Stomach (tissue), 9 donors: Measurements from ENCODE around the gene SGMS1. TPM values are rescaled to one million over a fixed set of nuclear protein-coding genes. Genes with fewer than 3 reads are reported as not detected.

ENCODE experiments used
- DNase-seq, 2 donors: peaks; one replicate each; pipeline versions ENCODE4 v3.0.0 to v3.0.0-alpha.2; 2013 to 2019
- H3K27ac ChIP-seq, 5 donors: fragments of 200-600 bp in 4 of 5; sonication (generic) in 4 of 5; one replicate each; pipeline ENCODE4 v1.5.1; 2013 to 2019; ENCODE audit warnings: mild to moderate bottlenecking in 1 of 5, moderate library complexity in 1 of 5
- H3K27me3 ChIP-seq, 3 donors: fragments of 200-600 bp; sonication (generic); one replicate each; pipeline ENCODE4 v1.5.1; 2017 to 2019; ENCODE audit warnings: mixed run types in 1 of 3
- H3K36me3 ChIP-seq, 4 donors: fragments of 200-600 bp; sonication (generic); 1 replicate in 3 of 4; 2 replicates in 1 of 4; pipeline ENCODE4 v1.5.1; 2016 to 2019
- H3K4me1 ChIP-seq, 4 donors: fragments of 200-600 bp; sonication (generic); one replicate each; pipeline ENCODE4 v1.5.1; 2016 to 2019
- H3K4me3 ChIP-seq, 4 donors: fragments of 200-600 bp; sonication (generic) in 3 of 4; one replicate each; pipeline ENCODE4 v1.5.1; 2016 to 2019; ENCODE audit warnings: mild to moderate bottlenecking in 1 of 4
- H3K9me3 ChIP-seq, 4 donors: fragments of 200-600 bp; sonication (generic); one replicate each; pipeline ENCODE4 v1.5.1; 2016 to 2019
- CTCF ChIP-seq, 7 experiments: fragments of 450-650 bp in 4 of 7; fragments of 200-600 bp in 3 of 7; sonication (generic) in 3 of 7; IDR thresholded peaks; one replicate each; pipeline ENCODE4 v1.5.1; 2016 to 2019; ENCODE audit warnings: antibody characterized with exemption in 7 of 7, control low read depth in 2 of 7, mild to moderate bottlenecking in 1 of 7
- EP300 ChIP-seq: sonication (generic); formaldehyde crosslinking; IDR thresholded peaks from one replicate; pipeline ENCODE4 v1.6.1; 2017; ENCODE audit warnings: antibody characterized with exemption
- POLR2A ChIP-seq, 4 donors: fragments of 450-650 bp; IDR thresholded peaks; one replicate each; pipeline ENCODE4 v1.6.1; 2016; ENCODE audit warnings: antibody characterized with exemption in 4 of 4, control low read depth in 2 of 4, mild to moderate bottlenecking in 1 of 4, moderate library complexity in 1 of 4
- POLR2AphosphoS5 ChIP-seq, 3 donors: sonication (generic); formaldehyde crosslinking; IDR thresholded peaks; one replicate each; pipeline ENCODE4 v1.6.1; 2016; ENCODE audit warnings: antibody characterized with exemption in 3 of 3
- WGBS, 5 donors: extraction: QIAGEN DNeasy Blood & Tissue Kit in 3 of 5; methylation state at CpG; one replicate each; pipeline versions ENCODE4 v1.1.5 to v1.1.7; 2013 to 2018; 5-methylcytosine and 5-hydroxymethylcytosine counted together
- intact Hi-C: fragments of 100-400 bp; cut with DNase I; formaldehyde crosslinking; loops from one replicate; pipeline ENCODE4 v1.15.1; 2023; ENCODE audit warnings: low total_unique reads
- polyA plus RNA-seq, 3 donors: library from polyadenylated mRNA; stranded (reverse); fragments of 200-250 nt; gene quantifications; one replicate each; pipeline ENCODE4 v1.2.3, GENCODE V29; 2013
- total RNA-seq, 5 donors: library from RNA; depleted of rRNA; stranded (reverse); fragments of >200 nt; gene quantifications; one replicate each; pipeline versions ENCODE4 v1.1.0 to v1.2.3, GENCODE V29; 2014 to 2016
- donor health status: healthy with polysubstance abuse.
- donor health status: Bipolar disorder and iron deficiency.
- donor health status: healthy.

The SGMS1 gene
- total and polyA plus RNA-seq, 8 donors, result 6.2 to 229 (median 49.6) TPM

GRCh38 chr10:50407076-50407801, 216.5 kb downstream of the SGMS1 start:
- 89 to 96% (median 94%) methylated on average over 7 of the region's 7 CpGs for WGBS, 5 donors
- no peak overlapping the region for H3K4me3 ChIP-seq
- peaks cover 0 to 45% (median 4%) of the 10 kb centered on the region in 4 donors for H3K4me1 ChIP-seq
- H3K27ac ChIP-seq, result no peak overlapping the region
- DNase-seq, result no peak
- intact Hi-C loops, result no loop called here
- TF ChIP-seq EP300 (no peak), POLR2AphosphoS5 (IDR thresholded peaks at IDR 0.05) (no peak), CTCF (IDR thresholded peaks at IDR 0.05) (no peak), POLR2A (IDR thresholded peaks at IDR 0.05) (no peak)
- H3K36me3 ChIP-seq, result no peaks in the 10 kb centered on the region
- H3K27me3 ChIP-seq, result no peaks in the 10 kb centered on the region
- no peaks in the 10 kb centered on the region for H3K9me3 ChIP-seq

- no peaks in the 10 kb centered on the region for H3K9me3 ChIP-seq
- no peaks in the 10 kb centered on the region for H3K27me3 ChIP-seq
- intact Hi-C loops, result no loop called here
- TF ChIP-seq POLR2AphosphoS5 (IDR thresholded peaks at IDR 0.05) (no peak), CTCF (IDR thresholded peaks at IDR 0.05) (no peak)
- 96 to 100% (median 100%) methylated on average over 2 of the region's 2 CpGs for WGBS, 5 donors
- H3K36me3 ChIP-seq, result no peaks in the 10 kb centered on the region
- DNase-seq, result no peak
- H3K4me1 ChIP-seq, result peaks cover 0 to 39% (median under 1%) of the 10 kb centered on the region in 4 donors
- H3K27ac ChIP-seq, result no peak overlapping the region
- no peak overlapping the region for H3K4me3 ChIP-seq
These were observed 217.2 kb downstream of the SGMS1 start for GRCh38 chr10:50406457-50407070.

GRCh38 chr10:50405723-50406122, 218.0 kb downstream of the SGMS1 start:
- Histone ChIP-seq H3K27ac (no peak overlapping the region), H3K4me3 (no peak overlapping the region), H3K4me1 (peaks cover 0 to 35% (median 0%) of the 10 kb centered on the region in 4 donors), H3K27me3 (no peaks in the 10 kb centered on the region), H3K9me3 (no peaks in the 10 kb centered on the region), H3K36me3 (no peaks in the 10 kb centered on the region)
- no peak for TF ChIP-seq POLR2AphosphoS5 (IDR thresholded peaks at IDR 0.05)
- no peak for TF ChIP-seq EP300
- TF ChIP-seq CTCF (IDR thresholded peaks at IDR 0.05), result no peak
- TF ChIP-seq POLR2A (IDR thresholded peaks at IDR 0.05), result no peak
- intact Hi-C loops, result no loop called here
- no peak for DNase-seq

- no peak for DNase-seq
- Histone ChIP-seq H3K9me3 (no peaks in the 10 kb centered on the region), H3K4me3 (no peak overlapping the region), H3K27me3 (no peaks in the 10 kb centered on the region), H3K4me1 (peaks cover 0 to 24% (median 0%) of the 10 kb centered on the region in 4 donors), H3K27ac (no peak overlapping the region), H3K36me3 (no peaks in the 10 kb centered on the region)
- no peak for TF ChIP-seq POLR2A (IDR thresholded peaks at IDR 0.05)
- no peak for TF ChIP-seq EP300
- TF ChIP-seq CTCF (IDR thresholded peaks at IDR 0.05), result no peak
- no peak for TF ChIP-seq POLR2AphosphoS5 (IDR thresholded peaks at IDR 0.05)
- 82 to 90% (median 87%) methylated on average over 7 of the region's 7 CpGs for WGBS, 5 donors
- intact Hi-C loops, result no loop called here
These were observed 219.6 kb downstream of the SGMS1 start for GRCh38 chr10:50404021-50404773.
